GDM1 (cell line): ENCODE measurements around the gene SH2D3C.
A peak's percentile ranks its signal among the peaks of the same experiment; 100 is the strongest.

ENCODE experiments used
- DNase-seq: peaks from one replicate; lab custom pipeline; 2025; lab: John Stamatoyannopoulos, UW

SH2D3C gene, protein sequence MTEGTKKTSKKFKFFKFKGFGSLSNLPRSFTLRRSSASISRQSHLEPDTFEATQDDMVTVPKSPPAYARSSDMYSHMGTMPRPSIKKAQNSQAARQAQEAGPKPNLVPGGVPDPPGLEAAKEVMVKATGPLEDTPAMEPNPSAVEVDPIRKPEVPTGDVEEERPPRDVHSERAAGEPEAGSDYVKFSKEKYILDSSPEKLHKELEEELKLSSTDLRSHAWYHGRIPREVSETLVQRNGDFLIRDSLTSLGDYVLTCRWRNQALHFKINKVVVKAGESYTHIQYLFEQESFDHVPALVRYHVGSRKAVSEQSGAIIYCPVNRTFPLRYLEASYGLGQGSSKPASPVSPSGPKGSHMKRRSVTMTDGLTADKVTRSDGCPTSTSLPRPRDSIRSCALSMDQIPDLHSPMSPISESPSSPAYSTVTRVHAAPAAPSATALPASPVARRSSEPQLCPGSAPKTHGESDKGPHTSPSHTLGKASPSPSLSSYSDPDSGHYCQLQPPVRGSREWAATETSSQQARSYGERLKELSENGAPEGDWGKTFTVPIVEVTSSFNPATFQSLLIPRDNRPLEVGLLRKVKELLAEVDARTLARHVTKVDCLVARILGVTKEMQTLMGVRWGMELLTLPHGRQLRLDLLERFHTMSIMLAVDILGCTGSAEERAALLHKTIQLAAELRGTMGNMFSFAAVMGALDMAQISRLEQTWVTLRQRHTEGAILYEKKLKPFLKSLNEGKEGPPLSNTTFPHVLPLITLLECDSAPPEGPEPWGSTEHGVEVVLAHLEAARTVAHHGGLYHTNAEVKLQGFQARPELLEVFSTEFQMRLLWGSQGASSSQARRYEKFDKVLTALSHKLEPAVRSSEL

DNA sequence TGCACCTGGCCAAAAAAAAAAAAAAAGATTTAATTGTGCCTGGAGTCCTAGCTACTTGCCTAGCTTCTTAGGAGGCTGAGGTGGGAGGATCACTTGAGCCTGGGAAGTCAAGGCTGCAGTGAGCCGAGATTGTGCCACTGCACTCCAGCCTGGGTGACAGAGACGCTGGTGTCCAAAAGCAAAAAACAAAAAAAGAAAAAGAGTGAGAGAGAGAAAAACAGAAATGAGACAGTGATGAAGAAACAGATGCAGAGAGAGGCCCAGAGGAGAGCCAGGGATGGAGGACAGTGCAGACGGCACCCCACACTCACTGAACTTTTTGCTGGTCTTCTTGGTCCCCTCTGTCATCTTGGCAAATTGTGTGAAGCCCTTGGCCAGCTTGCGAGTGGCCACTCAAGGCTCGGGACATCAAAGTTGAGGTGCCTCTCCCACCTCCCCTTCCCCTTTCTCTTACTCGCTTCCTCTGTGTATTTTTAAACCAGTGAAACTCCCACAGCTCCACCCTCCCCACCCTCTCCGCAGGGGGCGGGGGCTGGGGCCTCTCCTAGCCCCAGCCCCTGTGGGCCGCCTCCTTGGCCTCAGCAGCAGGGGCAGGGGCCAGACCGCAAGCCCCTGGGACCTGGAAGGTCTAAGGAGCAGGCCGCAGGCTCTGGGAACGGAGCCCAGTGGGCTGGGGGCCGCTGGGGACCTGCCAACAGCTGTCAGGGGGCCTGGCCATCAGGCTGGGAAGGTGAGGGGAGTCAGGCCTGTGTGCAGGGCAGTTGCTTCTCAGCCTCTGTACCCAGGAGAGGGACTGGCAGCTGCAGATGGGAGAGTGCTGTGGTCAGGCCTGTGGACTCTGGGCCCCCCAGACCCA is at the start of gene SH2D3C:
Gene SH2D3C (minus strand): TSS at position 387 of the 856 bp plus-strand sequence. CDS start 39 bp downstream, at position 348.
- DNase-seq: peak; percentile 81

DNA sequence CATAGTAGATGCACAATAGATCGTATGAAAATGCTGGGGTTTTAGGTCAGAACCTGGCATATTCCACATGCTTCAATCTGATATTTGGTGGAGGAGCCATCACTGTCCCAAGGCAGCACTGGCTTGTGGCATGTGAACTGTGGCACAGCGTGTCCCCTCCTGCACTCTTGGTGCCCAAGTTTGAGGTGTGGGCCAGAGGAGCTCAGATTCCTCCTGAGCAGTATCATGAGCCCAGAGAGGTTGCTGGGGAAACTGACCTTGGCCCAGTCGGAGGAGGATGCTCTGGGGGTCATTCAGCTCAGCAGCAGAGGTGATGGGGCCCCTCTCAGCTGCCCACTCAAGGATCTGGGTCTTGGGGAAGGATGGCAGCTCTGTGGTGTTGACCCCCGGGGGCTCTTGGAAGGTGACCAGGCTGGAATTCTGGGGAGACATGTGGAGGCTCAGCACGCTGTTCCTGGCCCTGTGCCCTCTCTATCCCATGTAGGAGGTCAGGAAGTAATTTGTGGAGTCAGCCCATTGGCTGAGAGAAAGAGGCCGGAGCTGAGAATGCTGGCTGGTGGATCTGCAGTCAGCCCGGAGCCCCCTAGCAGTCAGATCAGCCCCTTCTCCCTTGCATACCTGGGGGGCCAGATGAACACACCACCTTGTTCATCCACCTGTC is 47.9 kb upstream of the SH2D3C start:
- no peak for DNase-seq

DNA sequence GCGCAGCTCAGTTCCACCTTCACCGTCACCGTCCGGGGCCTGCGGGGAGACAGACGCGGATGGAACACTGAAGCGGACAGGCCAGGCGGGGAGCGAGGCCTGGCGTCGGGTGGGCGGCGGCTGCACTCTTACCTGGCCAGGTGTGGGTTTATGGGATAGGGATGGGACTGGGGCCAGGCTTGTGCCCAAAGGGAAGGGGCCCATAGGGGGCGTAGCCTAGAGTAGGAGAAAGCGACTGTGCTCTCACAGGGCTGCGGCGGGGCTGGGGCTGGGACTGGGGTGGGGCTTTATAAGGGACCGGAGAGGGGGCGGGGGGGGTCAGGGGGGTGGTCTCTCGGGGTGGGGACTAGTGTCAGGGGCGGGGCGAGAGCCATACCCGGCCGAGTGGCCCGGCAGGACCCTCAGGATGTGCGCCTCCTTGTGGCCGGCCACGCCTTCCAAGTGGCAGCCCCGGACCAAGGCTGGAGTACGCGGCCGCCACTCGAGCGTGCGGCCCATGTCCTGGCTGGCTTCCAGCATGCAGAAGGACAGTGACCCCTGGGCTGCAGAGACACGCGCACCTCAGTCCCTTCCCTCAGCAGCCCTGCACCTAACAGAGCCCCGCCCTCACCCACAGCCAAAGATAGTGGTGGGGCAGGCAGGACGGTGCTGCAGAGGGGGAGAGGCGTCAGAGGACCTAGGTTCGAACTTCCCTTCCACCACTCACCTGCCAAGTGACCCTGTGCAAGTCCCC is 47.0 kb upstream of the SH2D3C start:
- no peak for DNase-seq

DNA sequence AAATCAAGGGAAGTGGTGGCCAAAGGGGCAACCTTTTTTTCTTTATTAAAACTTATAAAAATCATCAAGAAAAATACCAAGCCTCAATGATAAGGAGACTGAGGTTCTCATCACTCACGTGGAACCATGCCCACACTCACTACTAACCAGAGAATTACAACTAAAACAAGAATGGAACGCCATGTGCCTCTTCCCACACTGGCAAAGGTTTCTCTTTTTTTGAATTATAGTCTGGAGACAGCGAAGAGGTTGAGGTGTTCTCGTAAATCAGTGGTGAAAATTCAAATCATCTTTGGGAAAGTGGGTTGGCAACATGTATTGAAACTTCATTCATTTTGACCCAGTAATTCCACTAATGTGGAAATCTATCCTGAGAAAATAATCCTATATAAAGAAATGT is 43.6 kb upstream of the SH2D3C start:
- no peak for DNase-seq

DNA sequence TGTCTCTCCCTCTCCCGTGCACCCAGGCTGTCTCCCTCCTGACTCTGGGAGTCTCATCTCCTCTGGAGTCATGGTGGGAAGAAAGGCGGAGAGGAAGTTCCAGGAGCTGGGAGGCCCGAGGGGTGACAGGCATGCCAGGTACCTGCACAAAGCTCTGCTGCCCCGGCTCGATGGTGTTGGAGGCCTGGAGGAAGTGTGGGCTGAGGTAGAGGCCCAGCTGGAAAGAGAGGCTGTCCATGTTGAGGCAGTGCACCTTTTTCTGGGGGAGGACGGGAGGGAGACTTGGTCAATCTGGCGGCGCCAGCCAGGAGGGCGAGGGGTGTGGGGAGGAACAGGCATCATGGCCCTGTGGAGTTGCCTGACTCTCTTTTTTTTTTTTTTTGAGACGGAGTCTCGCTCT is 40.1 kb upstream of the SH2D3C start:
- no peak for DNase-seq

DNA sequence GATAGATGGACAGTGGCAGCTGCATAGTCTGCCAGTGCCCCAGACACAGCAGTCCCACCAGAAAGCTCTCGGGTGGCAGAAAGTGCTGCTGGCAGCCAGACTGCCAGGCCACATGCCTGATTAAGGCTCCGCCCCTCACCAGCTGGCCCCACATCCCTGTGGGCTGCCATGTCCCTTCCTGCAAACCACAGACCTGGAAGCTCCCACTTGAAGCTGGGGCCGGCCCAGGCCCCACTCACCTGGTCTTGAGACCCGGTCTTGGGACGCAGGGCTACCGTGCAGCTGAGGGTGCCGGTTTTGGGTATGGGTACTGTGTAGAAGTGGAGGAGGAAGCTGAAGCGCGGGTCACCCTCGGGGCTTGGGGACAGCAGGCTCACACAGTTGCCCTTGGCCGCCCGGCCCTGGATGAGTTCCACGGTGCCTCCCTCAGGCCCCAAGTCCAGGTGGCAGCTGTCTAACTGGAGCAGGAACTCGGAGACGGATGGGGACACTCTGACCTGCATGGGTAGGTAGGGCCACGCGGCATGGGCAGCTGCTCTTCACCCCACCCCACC is 39.5 kb upstream of the SH2D3C start:
- no peak for DNase-seq

DNA sequence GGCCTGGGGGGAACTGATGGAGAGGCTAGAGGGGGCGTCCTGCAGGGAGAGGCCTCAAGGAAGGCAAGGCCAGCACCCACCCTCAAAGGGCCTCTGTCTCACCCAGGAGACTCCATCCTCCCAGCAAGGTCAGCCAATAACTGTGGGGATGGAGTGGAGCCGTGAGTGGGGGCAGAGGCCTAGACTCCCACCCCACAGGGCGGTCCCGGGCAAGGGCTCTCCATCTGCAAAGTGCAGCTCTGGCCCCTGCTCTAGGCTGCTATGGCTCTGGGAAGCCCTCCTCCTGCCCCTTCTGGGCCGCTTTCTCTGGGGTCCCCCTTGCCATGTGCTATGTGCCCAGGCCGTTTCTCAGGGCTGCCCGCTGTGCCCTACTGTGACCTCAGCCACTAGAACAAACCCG is 38.3 kb upstream of the SH2D3C start:
- no peak for DNase-seq

DNA sequence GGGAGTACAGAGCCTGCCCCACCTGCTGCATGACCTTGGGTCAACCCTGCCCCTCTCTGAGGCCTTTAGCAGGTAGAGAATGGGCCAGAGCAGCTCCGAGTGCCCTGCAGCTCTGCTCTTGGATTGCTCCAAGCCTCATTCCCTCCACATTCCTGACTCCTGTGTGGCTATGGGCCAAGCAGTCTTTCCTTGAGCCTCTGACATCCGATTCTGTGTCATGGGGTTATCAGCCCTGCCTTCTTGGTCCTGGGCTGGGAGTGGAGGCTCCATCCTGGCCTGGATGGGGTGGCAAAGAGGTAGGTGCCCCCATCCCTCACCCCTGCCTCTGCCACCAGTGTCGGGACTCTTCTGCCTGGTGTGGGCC is 37.9 kb upstream of the SH2D3C start:
- DNase-seq: no peak

DNA sequence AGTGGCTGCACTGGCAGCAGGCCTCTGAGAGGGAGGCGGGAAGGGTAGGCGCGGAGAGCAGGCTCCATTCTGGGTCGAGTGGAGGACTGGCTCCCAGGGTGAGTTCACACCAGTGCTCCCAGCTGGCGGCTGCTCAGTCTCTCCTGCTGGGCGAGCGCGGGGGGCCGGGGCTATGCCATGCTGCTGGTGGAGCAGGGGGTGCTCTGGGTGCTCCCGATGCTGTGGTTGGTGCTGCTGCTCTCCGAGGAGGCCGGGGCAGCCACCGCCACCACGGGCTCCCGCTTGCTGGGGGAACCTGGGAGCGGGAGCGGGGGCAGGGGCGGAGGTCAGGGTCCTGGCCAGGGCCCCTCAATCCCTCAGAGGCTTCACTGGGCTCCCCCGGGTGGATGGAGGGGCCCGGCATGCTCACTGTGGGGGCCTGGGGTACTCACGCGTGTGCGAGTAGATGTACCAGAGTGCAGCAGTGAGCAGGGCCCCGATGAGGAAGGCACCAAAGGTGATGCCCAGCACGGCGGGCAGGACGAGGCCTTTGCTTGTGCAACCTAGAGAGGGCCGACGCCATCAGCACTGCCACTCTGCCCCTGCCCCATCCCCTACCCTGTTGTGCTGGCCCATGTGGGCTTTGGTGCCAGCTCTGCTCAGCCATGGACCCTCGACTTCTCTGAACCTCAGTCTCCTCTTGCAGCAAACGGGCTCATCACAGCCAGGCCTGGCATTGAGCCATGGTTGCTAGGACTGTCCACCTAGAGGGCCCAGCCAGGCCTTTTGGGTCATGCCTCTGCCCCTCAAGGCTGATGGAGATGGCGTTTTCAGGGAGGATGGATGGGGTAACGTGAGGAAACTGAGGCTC is 37.3 kb upstream of the SH2D3C start:
- DNase-seq: no peak

DNA sequence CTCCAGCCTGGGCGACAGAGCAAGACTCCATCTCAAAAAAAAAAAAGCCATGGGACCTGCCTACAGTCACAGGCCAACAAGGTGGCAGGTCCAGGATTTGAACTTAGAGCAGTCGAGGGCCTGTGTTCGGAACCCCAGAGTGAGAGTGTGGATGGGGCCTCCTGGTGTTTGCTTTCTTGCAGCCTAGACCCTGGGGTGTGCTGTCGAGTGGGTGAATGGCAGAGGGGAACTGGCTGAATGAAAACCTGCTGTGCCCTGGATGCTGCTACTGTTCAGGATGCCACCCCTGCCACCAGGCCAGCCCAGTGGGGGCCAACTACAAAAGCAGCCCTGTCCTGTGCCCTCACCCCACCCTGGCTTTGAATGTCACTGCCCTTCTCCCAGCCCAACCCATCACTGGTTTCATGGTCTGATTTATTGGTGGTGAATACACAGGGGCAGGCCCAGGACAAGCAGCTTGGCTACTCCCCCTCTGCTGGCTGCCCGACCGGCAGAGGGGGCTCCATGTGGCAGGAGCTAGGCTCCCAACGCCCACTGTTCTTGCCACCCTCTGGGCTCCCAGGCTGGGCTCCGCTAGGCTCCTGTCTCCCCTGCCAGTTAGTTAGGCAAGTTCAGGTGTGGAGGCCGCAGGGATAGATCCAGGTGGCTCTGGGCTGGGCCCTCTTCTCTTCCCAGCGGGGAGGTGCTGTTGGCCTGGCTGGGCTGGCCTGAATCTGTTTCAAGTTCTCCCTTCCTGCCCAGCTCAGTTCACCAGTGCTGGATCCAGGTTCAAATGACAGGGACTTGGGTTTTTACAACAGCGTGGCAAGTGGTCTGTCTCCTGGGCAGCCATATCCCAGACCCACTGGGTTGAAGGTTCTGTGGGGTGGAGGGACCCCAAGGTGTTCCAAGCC is 36.4 kb upstream of the SH2D3C start:
- no peak for DNase-seq

DNA sequence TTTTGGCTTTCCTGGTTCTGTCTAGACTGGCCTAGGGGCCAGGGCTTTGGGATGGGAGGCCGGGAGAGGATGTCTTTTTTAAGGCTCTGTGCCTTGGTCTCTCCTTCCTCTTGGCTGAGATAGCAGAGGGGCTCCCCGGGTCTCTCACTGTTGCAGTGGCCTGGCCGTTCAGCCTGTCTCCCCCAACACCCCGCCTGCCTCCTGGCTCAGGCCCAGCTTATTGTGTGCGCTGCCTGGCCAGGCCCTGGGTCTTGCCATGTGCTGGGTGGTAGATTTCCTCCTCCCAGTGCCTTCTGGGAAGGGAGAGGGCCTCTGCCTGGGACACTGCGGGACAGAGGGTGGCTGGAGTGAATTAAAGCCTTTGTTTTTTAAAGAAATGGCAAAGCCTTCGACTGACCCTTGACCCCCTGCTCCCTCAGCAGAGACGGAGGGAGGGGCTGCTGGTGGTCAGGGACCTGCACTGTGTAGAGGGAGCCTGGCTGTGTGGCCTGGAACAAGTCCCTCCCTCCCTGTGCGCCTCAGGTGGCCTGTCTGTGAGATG is 35.3 kb upstream of the SH2D3C start:
- DNase-seq: no peak

DNA sequence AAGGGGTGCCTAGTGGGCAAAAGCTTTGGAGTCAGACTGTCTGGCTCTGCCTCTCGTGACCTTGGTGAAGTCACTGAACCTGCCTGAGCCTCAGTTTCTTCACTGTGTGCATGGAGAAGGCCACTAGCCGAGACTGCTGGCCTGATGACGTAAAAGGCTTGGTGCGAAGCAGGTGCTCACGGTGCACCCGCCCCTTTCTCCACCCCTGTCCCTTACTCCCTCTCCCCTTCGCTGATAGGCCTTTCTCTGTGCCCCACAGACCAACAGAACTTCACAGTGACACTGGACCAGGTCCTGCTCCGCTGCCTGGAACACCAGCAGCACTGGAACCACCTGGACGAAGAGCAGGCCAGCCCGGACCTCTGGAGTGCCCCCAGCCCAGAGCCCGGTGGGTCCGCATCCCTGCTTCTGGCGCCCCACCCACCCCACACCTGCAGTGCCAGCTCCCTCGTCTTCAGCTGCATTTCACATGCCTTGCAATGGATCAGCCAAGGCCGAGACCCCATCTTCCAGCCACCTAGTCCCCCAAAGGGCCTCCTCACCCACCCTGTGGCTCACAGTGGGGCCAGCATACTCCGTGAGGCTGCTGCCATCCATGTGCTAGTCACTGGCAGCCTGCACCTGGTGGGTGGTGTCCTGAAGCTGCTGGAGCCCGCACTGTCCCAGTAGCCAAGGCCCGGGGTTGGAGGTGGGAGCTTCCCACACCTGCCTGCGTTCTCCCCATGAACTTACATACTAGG is 34.6 kb upstream of the SH2D3C start:
- DNase-seq: no peak

DNA sequence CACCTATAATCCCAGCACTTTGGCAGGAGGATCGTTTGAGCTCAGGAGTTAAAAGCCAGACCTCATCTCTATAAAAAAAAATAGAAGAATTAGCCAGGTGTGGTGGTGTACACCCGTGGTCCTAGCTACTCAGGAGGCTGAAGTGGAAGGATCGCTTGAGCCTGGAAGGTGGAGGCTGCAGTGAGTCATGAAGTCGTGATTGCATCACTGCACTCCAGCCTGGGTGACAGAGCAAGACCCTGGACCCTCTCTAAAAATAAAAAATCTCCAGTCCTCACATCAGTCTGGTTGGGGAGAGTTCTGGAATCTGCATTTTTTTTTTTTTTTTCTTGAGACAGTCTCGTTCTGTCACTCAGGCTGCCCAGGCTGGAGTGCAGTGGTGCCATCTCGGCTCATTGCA is 33.5 kb upstream of the SH2D3C start:
- no peak for DNase-seq

DNA sequence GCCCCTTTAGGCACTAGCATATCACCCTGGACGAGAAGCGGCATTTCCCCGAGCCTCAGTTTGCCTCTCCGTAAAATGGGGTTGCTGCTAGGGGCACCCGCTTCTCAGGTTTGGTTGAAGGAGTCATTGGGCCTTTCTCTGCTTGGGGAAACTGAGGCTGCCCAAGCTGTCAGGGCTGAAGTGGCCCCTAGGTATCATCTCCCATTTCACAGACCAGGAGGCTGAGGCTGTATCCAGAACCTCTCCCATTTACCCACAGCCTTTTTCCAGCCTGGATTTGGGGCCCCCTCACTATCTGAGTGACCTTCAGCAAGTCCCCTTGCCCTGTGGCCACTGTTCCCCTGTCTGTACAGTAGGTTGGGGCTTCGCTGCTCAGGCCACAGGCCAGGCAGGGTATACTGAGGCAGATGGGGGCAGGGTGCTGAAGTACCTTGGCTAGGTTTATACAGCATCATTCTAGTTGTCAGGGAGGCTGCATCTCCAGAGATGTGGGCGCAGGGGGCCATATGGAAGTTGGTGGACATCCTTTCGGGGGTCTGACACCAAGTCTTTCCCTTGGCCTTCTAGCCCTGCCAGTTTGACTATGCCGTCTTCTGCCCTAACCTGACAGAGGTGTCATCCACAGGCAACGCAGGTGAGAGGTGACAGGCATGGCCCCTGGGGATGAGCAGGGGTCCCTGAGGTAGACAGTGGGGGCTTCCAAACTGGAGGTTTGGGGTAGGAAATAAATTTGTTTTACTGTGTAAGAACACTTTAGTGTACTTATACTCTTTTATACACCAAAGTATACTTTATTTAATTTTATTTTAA is 32.1 kb upstream of the SH2D3C start:
- DNase-seq: no peak

DNA sequence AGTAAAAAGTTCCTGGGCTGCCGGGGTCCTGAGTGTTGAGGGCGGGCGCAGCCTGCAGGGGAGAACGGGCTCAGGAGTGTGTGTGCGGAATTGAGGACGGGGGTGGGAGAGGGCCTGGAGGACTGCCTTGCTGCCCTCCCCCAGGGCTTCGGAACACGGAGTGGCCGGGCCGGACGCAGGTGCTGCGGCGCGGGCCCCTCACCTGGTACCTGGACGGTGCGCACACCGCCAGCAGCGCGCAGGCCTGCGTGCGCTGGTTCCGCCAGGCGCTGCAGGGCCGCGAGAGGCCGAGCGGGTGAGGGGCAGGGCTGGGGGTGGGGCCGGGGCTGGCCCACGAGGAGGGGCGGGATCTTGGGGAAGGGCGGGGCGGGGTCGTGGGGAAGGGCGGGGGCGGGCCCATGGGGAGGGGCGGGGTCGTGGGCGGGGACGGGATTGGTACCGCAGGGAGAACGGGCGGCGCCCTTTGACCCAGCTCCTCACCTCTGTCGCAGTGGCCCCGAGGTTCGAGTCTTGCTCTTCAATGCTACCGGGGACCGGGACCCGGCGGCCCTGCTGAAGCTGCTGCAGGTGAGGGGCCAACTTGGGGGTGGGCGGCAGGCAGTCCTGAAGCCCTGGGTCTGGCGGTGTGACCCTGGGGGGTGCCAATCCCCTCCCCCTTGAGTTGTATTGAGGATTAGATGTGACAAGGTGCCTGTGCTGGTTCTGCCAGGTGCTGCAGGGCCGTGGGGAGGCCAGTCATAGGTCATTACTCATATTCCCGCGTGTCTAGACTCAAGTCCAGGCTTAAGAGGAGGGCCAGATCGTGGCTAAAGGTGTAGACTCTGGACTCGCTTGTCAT is 31.3 kb upstream of the SH2D3C start:
- no peak for DNase-seq

DNA sequence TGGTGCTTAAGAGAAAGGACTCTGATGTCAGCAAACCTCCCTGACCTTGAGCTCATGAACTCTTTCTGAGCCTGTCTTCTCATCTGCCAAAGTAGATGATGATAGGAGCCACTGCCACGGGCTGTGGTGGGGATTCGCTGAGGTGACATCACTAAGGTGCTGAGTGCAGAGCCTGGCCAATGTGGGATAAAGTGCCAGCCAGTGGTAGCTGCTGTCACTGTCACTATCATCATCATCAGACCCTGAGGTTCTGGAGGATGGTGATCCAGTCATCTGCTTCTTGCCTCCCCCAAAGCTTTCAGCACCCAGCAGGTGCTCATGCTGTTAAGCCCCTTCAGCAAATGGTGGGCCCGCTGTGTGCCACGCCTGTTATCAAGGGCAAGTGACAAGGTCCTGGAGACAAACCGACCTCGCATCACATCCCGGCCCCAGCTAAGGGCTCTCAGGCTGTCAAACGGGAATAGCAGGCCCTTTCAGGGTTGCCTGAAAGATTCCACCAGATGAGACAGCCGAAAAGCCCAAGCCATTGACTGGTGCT is 30.6 kb upstream of the SH2D3C start:
- no peak for DNase-seq
